Fibroblast of lung (primary cell): ENCODE data around the gene ATG13.

Experiments used
- CTCF ChIP-seq, 2 donors: IDR thresholded peaks in 1 of 2; conservative IDR thresholded peaks in 1 of 2; 1 replicate in 1 of 2; 2 replicates in 1 of 2; pipeline ENCODE4 v1.5.1; 2011 to 2012; ENCODE audit warnings: low read length in 2 of 2, control low read depth in 1 of 2, inconsistent platforms in 1 of 2, low read depth in 1 of 2, mild to moderate bottlenecking in 1 of 2
- EZH2 ChIP-seq: IDR thresholded peaks from 2 replicates; pipeline ENCODE4 v1.5.1; 2012; ENCODE audit warnings: low read length, control low read depth, mild to moderate bottlenecking; ENCODE audit errors: missing control alignments

- TF ChIP-seq EZH2 (no peak), CTCF (conservative IDR thresholded peaks at IDR 0.05 in 1 of 2, IDR thresholded peaks at IDR 0.05 in 1 of 2; ENCODE audit: low read depth in 1 of 2, low read length in 2 of 2) (no peak)
Observed at GRCh38 chr11:46721286-46721685, 103.9 kb downstream of the ATG13 start.
